Glomerular endothelial cell (primary cell): ENCODE results near the gene GNB1L. TPM values are rescaled to one million over a fixed set of nuclear protein-coding genes. Genes with fewer than 3 reads are reported as not detected.

Experiments
- DNase-seq: peaks from one replicate; pipeline ENCODE4 v3.0.0-alpha.2; 2011; ENCODE audit warnings: low read depth, low spot score; ENCODE audit errors: extremely low read depth
- total RNA-seq: library from RNA; depleted of rRNA; stranded (reverse); fragments of >200 nt; gene quantifications from 2 replicates; pipeline ENCODE4 v1.2.3, GENCODE V29; 2015

GNB1L gene
- 6.2 and 6.9 TPM in 2 replicates for total RNA-seq

- no peak for DNase-seq
These were observed at the start of gene GNB1L, which contains the start of gene RTL10 for GRCh38 chr22:19854778-19855503. GNB1L (minus strand) TSS chr22:19854874; CDS start chr22:19821355, 33,519 bp downstream. RTL10 (minus strand) TSS chr22:19854874; CDS start chr22:19852261, 2,613 bp downstream.

GRCh38 chr22:19904174-19904856 lies 49.6 kb upstream of the GNB1L start:
- DNase-seq = no peak

GRCh38 chr22:19903513-19903912 lies 48.8 kb upstream of the GNB1L start:
- no peak for DNase-seq

- no peak for DNase-seq
These were observed 48.4 kb upstream of the GNB1L start for GRCh38 chr22:19903031-19903430.

GRCh38 chr22:19902245-19902715 lies 47.6 kb upstream of the GNB1L start:
- no peak for DNase-seq

GRCh38 chr22:19901577-19902244 lies 47.0 kb upstream of the GNB1L start:
- DNase-seq = no peak

GRCh38 chr22:19900707-19901436 lies 46.2 kb upstream of the GNB1L start:
- no peak for DNase-seq

GRCh38 chr22:19898831-19899567 lies 44.3 kb upstream of the GNB1L start:
- DNase-seq = no peak

GRCh38 chr22:19898145-19898544 lies 43.5 kb upstream of the GNB1L start:
- DNase-seq = no peak

GRCh38 chr22:19897726-19898125 lies 43.1 kb upstream of the GNB1L start:
- DNase-seq = no peak

GRCh38 chr22:19896665-19897355 lies 42.1 kb upstream of the GNB1L start:
- DNase-seq = no peak

GRCh38 chr22:19895160-19895849 lies 40.6 kb upstream of the GNB1L start:
- no peak for DNase-seq

- DNase-seq = no peak
These were observed 38.7 kb upstream of the GNB1L start for GRCh38 chr22:19893363-19893762.

GRCh38 chr22:19892925-19893324 lies 38.3 kb upstream of the GNB1L start:
- no peak for DNase-seq

GRCh38 chr22:19892257-19892879 lies 37.7 kb upstream of the GNB1L start:
- DNase-seq = no peak

GRCh38 chr22:19891317-19892256 lies 36.9 kb upstream of the GNB1L start:
- no peak for DNase-seq
